HG03159 (cell line): ENCODE results near the gene COPZ2.
A peak's percentile ranks its signal among the peaks of the same experiment; 100 is the strongest.
"Not testable (repeated sequence)": the region's sequence is repeated elsewhere in the genome, so short reads cannot be mapped to it uniquely, and the experiment has no call there.

Experiments
- ATAC-seq: cut with Tn5 transposase; IDR thresholded peaks from one replicate; pipeline ENCODE4 v1.9.1; 2021; ENCODE audit warnings: mild to moderate bottlenecking, moderate library complexity; ENCODE audit not compliant: unreplicated experiment

The COPZ2 gene

GRCh38 chr17:48056246-48056745, 18.7 kb upstream of the COPZ2 start:
- ATAC-seq = no peak

- no peak for ATAC-seq
Measured at GRCh38 chr17:48055531-48056245, 18.1 kb upstream of the COPZ2 start.

GRCh38 chr17:48054238-48055185, 16.9 kb upstream of the COPZ2 start:
- no peak for ATAC-seq

GRCh38 chr17:48053758-48054237, 16.2 kb upstream of the COPZ2 start:
- no peak for ATAC-seq

GRCh38 chr17:48052956-48053757, 15.6 kb upstream of the COPZ2 start:
- no peak for ATAC-seq

GRCh38 chr17:48051706-48052486, 14.3 kb upstream of the COPZ2 start:
- ATAC-seq = no peak

GRCh38 chr17:48051283-48051682, 13.7 kb upstream of the COPZ2 start:
- ATAC-seq = no peak

- peak; percentile 24 for ATAC-seq
Measured at GRCh38 chr17:48048384-48049126, 11.0 kb upstream of the COPZ2 start.

- ATAC-seq = peak; percentile 90
Measured at GRCh38 chr17:48047741-48048383, 10.3 kb upstream of the COPZ2 start, which contains the start of gene NFE2L1. TSS of gene NFE2L1 (plus strand) at chr17:48048359. CDS start at chr17:48051119, 2,760 bp downstream.

- no peak for ATAC-seq
Measured at GRCh38 chr17:48047113-48047740, 9.6 kb upstream of the COPZ2 start.

- no peak for ATAC-seq
Measured at GRCh38 chr17:48046296-48046695, 8.7 kb upstream of the COPZ2 start.

- ATAC-seq = no peak
Measured at GRCh38 chr17:48045316-48046001, 7.9 kb upstream of the COPZ2 start.

GRCh38 chr17:48044851-48045250, 7.3 kb upstream of the COPZ2 start:
- no peak for ATAC-seq

GRCh38 chr17:48043176-48043575, 5.6 kb upstream of the COPZ2 start:
- no peak for ATAC-seq

- ATAC-seq = no peak
Measured at GRCh38 chr17:48038687-48039086, 1.1 kb upstream of the COPZ2 start.

GRCh38 chr17:48037838-48038323, 284 bp upstream of the COPZ2 start:
- no peak for ATAC-seq

- ATAC-seq = no peak
Measured at GRCh38 chr17:48036693-48037035, 933 bp downstream of the COPZ2 start.

- not testable (repeated sequence) for ATAC-seq
Measured at GRCh38 chr17:48034734-48035133, 2.9 kb downstream of the COPZ2 start.
